K562 (cell line): Measurements from ENCODE around the gene FDX1. TPM values are rescaled to one million over a fixed set of nuclear protein-coding genes. Genes with fewer than 3 reads are reported as not detected.

ENCODE experiments used
- ATAC-seq: fragments of 200-7000 bp; cut with Tn5 transposase; 3 replicates; pipeline ENCODE4 v1.9.1; 2020; ENCODE audit warnings: moderate library complexity
- BruUV-seq: library from RNA; stranded (reverse); fragments of 400-500 nt; replicated peaks from 2 replicates; lab custom pipeline; 2021; lab: Mats Ljungman, UMichigan
- CTCF ChIA-PET: fragments of 300-600 bp; formaldehyde crosslinking; extraction: SDS; loops from one replicate; lab custom pipeline; 2021; ENCODE audit warnings: low intra/inter-chr PET ratio; lab: Yijun Ruan, JAX
- POLR2A ChIA-PET: fragments of 300-600, 350-650 bp; sonication (Branson Sonifier 250); formaldehyde crosslinking; extraction: SDS; loops from one replicate; lab custom pipeline; 2021; ENCODE audit warnings: antibody characterized with exemption, inconsistent platforms; lab: Yijun Ruan, JAX
- DNase-seq, 4 experiments: peaks; one replicate each; pipeline versions ENCODE4 v3.0.0 to v3.0.0-alpha.2; 2011 to 2018; ENCODE audit warnings: low spot score in 3 of 4, mixed read lengths in 3 of 4; ENCODE audit errors: extremely low read depth in 1 of 4
- FAIRE-seq: peaks from 2 replicates; lab custom pipeline; 2011; peaks lifted over from hg19 to GRCh38; lab: Jason Lieb, UNC
- H2AFZ ChIP-seq: 2 replicates; pipeline ENCODE4 v1.6.0; 2011; ENCODE audit warnings: low read depth, low read length, control low read depth, inconsistent platforms
- H3K27ac ChIP-seq: fragments of 200-600 bp; 3 replicates; pipeline ENCODE4 v1.8.0; 2011; ENCODE audit warnings: low read depth, mild to moderate bottlenecking, control low read depth, inconsistent platforms, low read length, moderate library complexity, mixed read lengths; ENCODE audit errors: extremely low read depth
- H3K27me3 ChIP-seq, 2 experiments: fragments of 300-600 bp in 1 of 2; 2 replicates in 1 of 2; 3 replicates in 1 of 2; pipeline versions ENCODE4 v1.6.0 to v1.8.0; 2011; ENCODE audit warnings: inconsistent platforms in 2 of 2, low read length in 2 of 2, mild to moderate bottlenecking in 1 of 2, mixed read lengths in 1 of 2, moderate library complexity in 1 of 2; ENCODE audit not compliant: control insufficient read depth in 2 of 2, insufficient read depth in 2 of 2
- H3K36me3 ChIP-seq: fragments of 300-600 bp; 3 replicates; pipeline ENCODE4 v1.8.0; 2011; ENCODE audit warnings: mild to moderate bottlenecking, low read length, inconsistent platforms; ENCODE audit not compliant: control insufficient read depth, insufficient read depth
- H3K4me1 ChIP-seq, 2 experiments: fragments of 200-600 bp in 1 of 2; replicated peaks in 1 of 2; 2 replicates in 1 of 2; 3 replicates in 1 of 2; pipeline versions ENCODE4 v1.5.1 to v1.8.0; 2011; ENCODE audit warnings: inconsistent platforms in 2 of 2, low read length in 2 of 2, mild to moderate bottlenecking in 1 of 2, mixed read lengths in 1 of 2, moderate library complexity in 1 of 2; ENCODE audit not compliant: control insufficient read depth in 2 of 2, insufficient read depth in 2 of 2
- H3K4me2 ChIP-seq: 2 replicates; pipeline ENCODE4 v1.6.1; 2011; ENCODE audit warnings: low read length, control low read depth, inconsistent platforms, mixed read lengths; ENCODE audit not compliant: insufficient read depth
- H3K4me3 ChIP-seq: fragments of 200-600 bp; sonication (generic), shearing (Covaris generic); 2 replicates; pipeline ENCODE4 v1.5.1; 2016; ENCODE audit warnings: control low read depth, inconsistent platforms
- H3K79me2 ChIP-seq: fragments of 200-600 bp; 3 replicates; pipeline ENCODE4 v1.8.0; 2011; ENCODE audit warnings: low read length, inconsistent platforms; ENCODE audit not compliant: control insufficient read depth, insufficient read depth
- H3K9ac ChIP-seq, 2 experiments: 2 replicates each; pipeline versions ENCODE4 v1.6.0 to v1.6.1; 2011; ENCODE audit warnings: low read depth in 2 of 2, low read length in 2 of 2, control low read depth in 1 of 2, inconsistent platforms in 1 of 2, mild to moderate bottlenecking in 1 of 2, mixed read lengths in 1 of 2; ENCODE audit not compliant: insufficient read depth in 1 of 2
- H3K9me1 ChIP-seq: one replicate; pipeline ENCODE4 v1.6.0; 2011; ENCODE audit warnings: inconsistent platforms, mild to moderate bottlenecking, low read length, moderate library complexity; ENCODE audit not compliant: control insufficient read depth, insufficient read depth
- H3K9me3 ChIP-seq: replicated peaks from 2 replicates; pipeline ENCODE4 v1.5.1; 2011; ENCODE audit warnings: low read depth, low read length, inconsistent platforms; ENCODE audit not compliant: control insufficient read depth, insufficient read depth
- H4K20me1 ChIP-seq: replicated peaks from 2 replicates; pipeline ENCODE4 v1.6.1; 2011; ENCODE audit warnings: low read length, inconsistent platforms, mixed read lengths; ENCODE audit not compliant: control insufficient read depth, insufficient read depth
- WGBS: fragments of 100-300 bp; shearing (Covaris generic); methylation state at CpG from one replicate; pipeline ENCODE4 v1.1.6; 2016; ENCODE audit warnings: low coverage, mixed read lengths; ENCODE audit not compliant: insufficient coverage; ENCODE audit errors: missing lambda C conversion rate; 5-methylcytosine and 5-hydroxymethylcytosine counted together
- in situ Hi-C: fragments of 300-500 bp; cut with MboI; formaldehyde crosslinking; loops from 4 replicates; pipeline ENCODE4 v1.15.0; 2018; ENCODE audit warnings: inconsistent platforms, mixed read lengths
- intact Hi-C: fragments of 100-400 bp; cut with micrococcal nuclease; formaldehyde crosslinking; loops from 2 replicates; pipeline ENCODE4 v1.14.2; 2022
- polyA plus RNA-seq, 8 experiments: library from polyadenylated mRNA; depleted of rRNA in 4 of 8; stranded (reverse) in 5 of 8; unstranded in 3 of 8; fragments of >200 nt; fragmentation: Nextera tagmentation in 2 of 8; fragmentation: Illumina TruSeq in 1 of 8; extraction: Ambion mirVana in 2 of 8; extraction: Trizol in 1 of 8; gene quantifications; 2 replicates each; pipeline versions ENCODE4 v1.2.1 to v1.2.3, GENCODE V29; 2011 to 2014; ENCODE audit warnings: inconsistent platforms in 1 of 8, missing spikeins in 1 of 8
- total RNA-seq, 7 experiments: library from RNA; depleted of rRNA in 6 of 7; stranded (reverse); fragments of >200 nt in 6 of 7; fragmentation: Illumina TruSeq in 2 of 7; extraction: Trizol in 2 of 7; gene quantifications; 2 replicates each; pipeline versions ENCODE4 v1.2.1 to v1.2.3, GENCODE V29; 2011 to 2021; ENCODE audit warnings: low replicate concordance in 1 of 7
- TF ChIP-seq, protein P1 (sequence below): sonication (generic); formaldehyde crosslinking; IDR thresholded peaks from 2 replicates; pipeline ENCODE4 v1.8.0; 2022; ENCODE audit warnings: mild to moderate bottlenecking, missing genetic modification reagents
- TF ChIP-seq, protein P2 (sequence below): fragments of 250-450 bp; sonication (Bioruptor Pico); IDR thresholded peaks from 2 replicates; pipeline ENCODE4 v1.6.1; 2021; ENCODE audit warnings: mild to moderate bottlenecking

The FDX1 gene
- total and polyA plus RNA-seq, 9 of the 15 experiments (the other 6 are each of a cell fraction or from before 2014, with no cell fraction given), result 6.4 to 14.3 (median 11.4) TPM

DNA sequence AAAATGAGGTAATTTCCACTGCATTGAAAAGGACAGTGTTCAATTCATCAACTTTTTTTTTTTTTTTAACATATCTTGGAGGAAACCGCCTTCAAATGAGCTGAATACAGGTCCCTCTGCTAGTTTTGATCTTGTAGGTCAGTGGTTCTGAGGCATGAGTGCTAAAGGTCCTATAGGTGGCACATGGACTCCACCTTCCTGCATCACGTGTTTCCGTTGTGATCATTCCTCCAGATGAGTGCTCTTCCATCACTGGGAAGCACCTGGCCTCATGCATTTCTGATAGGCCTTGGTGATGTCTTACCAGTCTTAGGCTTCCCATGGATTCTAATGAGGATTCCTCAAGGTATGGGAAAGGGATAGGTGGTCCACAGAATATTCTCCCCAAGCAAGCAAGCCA is 37.8 kb downstream of the FDX1 start:
- Histone ChIP-seq H3K9me1 (no peaks in the 10 kb centered on the region), H3K9me3 (no peaks in the 10 kb centered on the region), H4K20me1 (no peaks in the 10 kb centered on the region), H3K27ac (no peak overlapping the region), H3K36me3 (peaks cover 2% of the 10 kb centered on the region; the same call in 1 of the 3 replicates), H3K4me2 (no peak overlapping the region), H3K4me3 (no peak overlapping the region), H2AFZ (no peak overlapping the region), H3K79me2 (no peaks in the 10 kb centered on the region), H3K27me3 (no peaks in the 10 kb centered on the region), H3K4me1 (no peaks in the 10 kb centered on the region), H3K9ac (no peak overlapping the region)
- in situ Hi-C loops (loop anchor here (10.0 kb wide), 2 partner anchors 767 to 977 kb away; no protein-coding TSS in a partner anchor), intact Hi-C loops (no loop called here)
- FAIRE-seq (no peak), ATAC-seq (no peak), DNase-seq (no peak)
- ChIA-PET POLR2A (interaction anchor here (1.2 kb wide), 1 partner anchor 12 kb away, joined by 3 read pairs; no protein-coding TSS in a partner anchor), CTCF (no interaction called here)
- WGBS, result 92% methylated on average over 3 of the region's 3 CpGs
- TF ChIP-seq, protein P1, sequence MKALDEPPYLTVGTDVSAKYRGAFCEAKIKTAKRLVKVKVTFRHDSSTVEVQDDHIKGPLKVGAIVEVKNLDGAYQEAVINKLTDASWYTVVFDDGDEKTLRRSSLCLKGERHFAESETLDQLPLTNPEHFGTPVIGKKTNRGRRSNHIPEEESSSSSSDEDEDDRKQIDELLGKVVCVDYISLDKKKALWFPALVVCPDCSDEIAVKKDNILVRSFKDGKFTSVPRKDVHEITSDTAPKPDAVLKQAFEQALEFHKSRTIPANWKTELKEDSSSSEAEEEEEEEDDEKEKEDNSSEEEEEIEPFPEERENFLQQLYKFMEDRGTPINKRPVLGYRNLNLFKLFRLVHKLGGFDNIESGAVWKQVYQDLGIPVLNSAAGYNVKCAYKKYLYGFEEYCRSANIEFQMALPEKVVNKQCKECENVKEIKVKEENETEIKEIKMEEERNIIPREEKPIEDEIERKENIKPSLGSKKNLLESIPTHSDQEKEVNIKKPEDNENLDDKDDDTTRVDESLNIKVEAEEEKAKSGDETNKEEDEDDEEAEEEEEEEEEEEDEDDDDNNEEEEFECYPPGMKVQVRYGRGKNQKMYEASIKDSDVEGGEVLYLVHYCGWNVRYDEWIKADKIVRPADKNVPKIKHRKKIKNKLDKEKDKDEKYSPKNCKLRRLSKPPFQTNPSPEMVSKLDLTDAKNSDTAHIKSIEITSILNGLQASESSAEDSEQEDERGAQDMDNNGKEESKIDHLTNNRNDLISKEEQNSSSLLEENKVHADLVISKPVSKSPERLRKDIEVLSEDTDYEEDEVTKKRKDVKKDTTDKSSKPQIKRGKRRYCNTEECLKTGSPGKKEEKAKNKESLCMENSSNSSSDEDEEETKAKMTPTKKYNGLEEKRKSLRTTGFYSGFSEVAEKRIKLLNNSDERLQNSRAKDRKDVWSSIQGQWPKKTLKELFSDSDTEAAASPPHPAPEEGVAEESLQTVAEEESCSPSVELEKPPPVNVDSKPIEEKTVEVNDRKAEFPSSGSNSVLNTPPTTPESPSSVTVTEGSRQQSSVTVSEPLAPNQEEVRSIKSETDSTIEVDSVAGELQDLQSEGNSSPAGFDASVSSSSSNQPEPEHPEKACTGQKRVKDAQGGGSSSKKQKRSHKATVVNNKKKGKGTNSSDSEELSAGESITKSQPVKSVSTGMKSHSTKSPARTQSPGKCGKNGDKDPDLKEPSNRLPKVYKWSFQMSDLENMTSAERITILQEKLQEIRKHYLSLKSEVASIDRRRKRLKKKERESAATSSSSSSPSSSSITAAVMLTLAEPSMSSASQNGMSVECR (CRISPR knock-in tag), result no peak
- TF ChIP-seq, protein P2, sequence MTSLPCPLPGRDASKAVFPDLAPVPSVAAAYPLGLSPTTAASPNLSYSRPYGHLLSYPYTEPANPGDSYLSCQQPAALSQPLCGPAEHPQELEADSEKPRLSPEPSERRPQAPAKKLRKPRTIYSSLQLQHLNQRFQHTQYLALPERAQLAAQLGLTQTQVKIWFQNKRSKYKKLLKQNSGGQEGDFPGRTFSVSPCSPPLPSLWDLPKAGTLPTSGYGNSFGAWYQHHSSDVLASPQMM (CRISPR knock-in tag), result no peak
- no TSS peak for BruUV-seq
